ENCODE results near the gene FANCF.

Gene FANCF

DNA sequence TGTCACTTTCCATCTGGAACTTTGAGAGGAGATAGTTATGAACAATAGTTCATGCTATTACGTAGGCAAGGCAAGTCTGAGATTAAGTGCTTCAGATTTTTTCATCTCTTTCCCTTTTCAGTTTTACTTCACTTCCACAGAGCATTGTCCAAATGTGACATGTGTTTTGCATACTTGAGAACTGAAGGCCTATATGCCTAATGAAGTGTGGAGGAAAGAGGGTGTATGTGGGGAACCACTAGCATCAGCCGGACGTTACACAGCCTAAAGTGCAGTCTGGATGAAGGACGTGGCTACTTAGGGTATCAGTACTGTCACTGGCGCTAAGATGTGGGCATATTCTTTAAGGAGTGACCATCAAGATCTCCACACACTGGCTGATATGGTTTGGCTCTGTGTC is 26.2 kb downstream of the FANCF start:
- TF ChIP-seq TCF12 (IDR thresholded peaks at IDR 0.05; ENCODE audit: low read depth) (no peak), ZBTB7A (IDR thresholded peaks at IDR 0.05; ENCODE audit: low read depth) (no peak), NFIC (IDR thresholded peaks at IDR 0.05) (no peak), YY1 (IDR thresholded peaks at IDR 0.05; ENCODE audit: low read depth) (no peak), USF1 (IDR thresholded peaks at IDR 0.05) (no peak), FOXM1 (IDR thresholded peaks at IDR 0.05; ENCODE audit: borderline replicate concordance, low read depth) (no peak), RAD21 (IDR thresholded peaks at IDR 0.05; ENCODE audit: low read depth) (no peak), EP300 (IDR thresholded peaks at IDR 0.05; ENCODE audit: borderline replicate concordance) (no peak)
- TF ChIP-seq, protein P1, sequence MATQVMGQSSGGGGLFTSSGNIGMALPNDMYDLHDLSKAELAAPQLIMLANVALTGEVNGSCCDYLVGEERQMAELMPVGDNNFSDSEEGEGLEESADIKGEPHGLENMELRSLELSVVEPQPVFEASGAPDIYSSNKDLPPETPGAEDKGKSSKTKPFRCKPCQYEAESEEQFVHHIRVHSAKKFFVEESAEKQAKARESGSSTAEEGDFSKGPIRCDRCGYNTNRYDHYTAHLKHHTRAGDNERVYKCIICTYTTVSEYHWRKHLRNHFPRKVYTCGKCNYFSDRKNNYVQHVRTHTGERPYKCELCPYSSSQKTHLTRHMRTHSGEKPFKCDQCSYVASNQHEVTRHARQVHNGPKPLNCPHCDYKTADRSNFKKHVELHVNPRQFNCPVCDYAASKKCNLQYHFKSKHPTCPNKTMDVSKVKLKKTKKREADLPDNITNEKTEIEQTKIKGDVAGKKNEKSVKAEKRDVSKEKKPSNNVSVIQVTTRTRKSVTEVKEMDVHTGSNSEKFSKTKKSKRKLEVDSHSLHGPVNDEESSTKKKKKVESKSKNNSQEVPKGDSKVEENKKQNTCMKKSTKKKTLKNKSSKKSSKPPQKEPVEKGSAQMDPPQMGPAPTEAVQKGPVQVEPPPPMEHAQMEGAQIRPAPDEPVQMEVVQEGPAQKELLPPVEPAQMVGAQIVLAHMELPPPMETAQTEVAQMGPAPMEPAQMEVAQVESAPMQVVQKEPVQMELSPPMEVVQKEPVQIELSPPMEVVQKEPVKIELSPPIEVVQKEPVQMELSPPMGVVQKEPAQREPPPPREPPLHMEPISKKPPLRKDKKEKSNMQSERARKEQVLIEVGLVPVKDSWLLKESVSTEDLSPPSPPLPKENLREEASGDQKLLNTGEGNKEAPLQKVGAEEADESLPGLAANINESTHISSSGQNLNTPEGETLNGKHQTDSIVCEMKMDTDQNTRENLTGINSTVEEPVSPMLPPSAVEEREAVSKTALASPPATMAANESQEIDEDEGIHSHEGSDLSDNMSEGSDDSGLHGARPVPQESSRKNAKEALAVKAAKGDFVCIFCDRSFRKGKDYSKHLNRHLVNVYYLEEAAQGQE (IDR thresholded peaks at IDR 0.05; ENCODE audit: low read depth), result no peak

DNA sequence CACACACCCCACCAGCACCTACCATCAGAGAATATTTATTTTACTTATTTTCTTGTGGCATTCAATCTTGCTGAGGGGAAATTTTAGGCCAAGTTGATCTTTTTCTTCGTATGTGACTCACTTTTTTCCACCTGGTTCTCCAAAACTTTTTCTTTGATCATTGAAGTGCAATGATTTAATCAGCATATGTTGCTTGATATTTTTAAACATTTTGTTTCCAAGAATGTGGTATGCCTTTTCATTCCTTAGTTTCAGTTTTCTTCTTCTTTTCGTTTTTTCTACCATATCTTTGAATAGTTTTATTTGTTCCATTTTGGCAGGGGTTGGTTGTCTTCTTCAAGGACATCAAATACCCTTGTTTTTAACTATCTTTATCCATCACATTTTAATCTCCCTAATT is 28.6 kb downstream of the FANCF start:
- TF ChIP-seq, protein P2, sequence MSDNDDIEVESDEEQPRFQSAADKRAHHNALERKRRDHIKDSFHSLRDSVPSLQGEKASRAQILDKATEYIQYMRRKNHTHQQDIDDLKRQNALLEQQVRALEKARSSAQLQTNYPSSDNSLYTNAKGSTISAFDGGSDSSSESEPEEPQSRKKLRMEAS (IDR thresholded peaks at IDR 0.05), result no peak
- TF ChIP-seq CREB1 (IDR thresholded peaks at IDR 0.05; ENCODE audit: low read depth), result no peak
- TF ChIP-seq ZBTB7A (IDR thresholded peaks at IDR 0.05; ENCODE audit: low read depth), result no peak

DNA sequence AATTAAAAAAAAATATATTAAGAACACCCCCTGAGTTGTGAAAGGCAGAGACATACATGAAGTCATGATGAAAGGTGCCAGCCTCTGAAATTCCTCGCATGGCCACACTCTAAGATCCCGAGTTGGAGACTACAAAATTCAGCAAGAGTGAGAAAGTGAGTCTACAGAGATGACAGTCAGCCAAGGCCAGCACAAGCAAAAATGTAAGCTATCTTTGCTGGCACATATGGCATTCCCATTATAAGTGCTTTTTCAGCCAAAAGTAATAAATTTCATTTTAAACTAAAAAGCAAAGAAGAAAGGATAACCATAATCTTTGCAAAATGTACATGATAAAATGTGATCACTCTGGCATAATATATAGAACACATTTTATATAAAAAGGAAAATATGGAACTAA is 40.6 kb downstream of the FANCF start:
- TF ChIP-seq CEBPB (IDR thresholded peaks at IDR 0.05) (no peak), TEAD4 (IDR thresholded peaks at IDR 0.05) (no peak), CREB1 (IDR thresholded peaks at IDR 0.05; ENCODE audit: low read depth) (no peak), ZBTB7A (IDR thresholded peaks at IDR 0.05; ENCODE audit: low read depth) (no peak), FOXM1 (IDR thresholded peaks at IDR 0.05; ENCODE audit: borderline replicate concordance, low read depth) (no peak), USF1 (IDR thresholded peaks at IDR 0.05) (no peak), TAF1 (IDR thresholded peaks at IDR 0.05; ENCODE audit: low read depth) (no peak), RAD21 (IDR thresholded peaks at IDR 0.05; ENCODE audit: low read depth) (no peak), TCF12 (IDR thresholded peaks at IDR 0.05; ENCODE audit: low read depth) (no peak), EP300 (IDR thresholded peaks at IDR 0.05; ENCODE audit: borderline replicate concordance) (no peak), NFIC (IDR thresholded peaks at IDR 0.05) (no peak), EGR1 (IDR thresholded peaks at IDR 0.05) (no peak), YY1 (IDR thresholded peaks at IDR 0.05; ENCODE audit: low read depth) (no peak)
- TF ChIP-seq, protein P2 (IDR thresholded peaks at IDR 0.05), result no peak
- TF ChIP-seq, protein P1 (IDR thresholded peaks at IDR 0.05; ENCODE audit: low read depth), result no peak

DNA sequence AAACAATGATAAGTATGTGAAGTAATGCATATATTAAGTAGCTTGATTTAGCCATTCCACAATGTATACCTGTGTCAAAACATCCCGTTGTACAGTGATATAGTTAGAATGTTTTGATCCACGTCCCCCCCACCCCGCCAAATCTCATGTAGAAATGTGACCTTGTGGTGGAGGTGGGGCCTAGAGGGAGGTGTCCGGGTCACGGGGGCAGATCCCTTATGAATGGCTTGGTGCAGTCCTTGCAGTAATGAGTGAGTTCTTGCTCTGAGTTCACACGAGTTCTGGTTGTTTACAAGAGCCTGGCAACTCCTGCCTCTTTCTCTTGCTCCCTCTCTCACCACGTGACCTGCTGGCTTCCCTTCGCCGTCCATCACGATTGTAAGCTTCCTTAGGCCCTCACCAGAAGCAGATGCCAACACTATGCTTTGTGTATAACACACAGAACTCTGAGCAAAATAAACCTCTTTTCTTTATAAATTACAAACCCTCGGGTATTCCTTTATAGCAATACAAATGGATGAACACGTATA is 41.6 kb downstream of the FANCF start:
- TF ChIP-seq RAD21 (IDR thresholded peaks at IDR 0.05; ENCODE audit: low read depth) (no peak), TEAD4 (IDR thresholded peaks at IDR 0.05) (no peak), CREB1 (IDR thresholded peaks at IDR 0.05; ENCODE audit: low read depth) (no peak), EP300 (IDR thresholded peaks at IDR 0.05; ENCODE audit: borderline replicate concordance) (no peak), ZBTB7A (IDR thresholded peaks at IDR 0.05; ENCODE audit: low read depth) (no peak), USF1 (IDR thresholded peaks at IDR 0.05) (no peak), NFIC (IDR thresholded peaks at IDR 0.05) (no peak), CEBPB (IDR thresholded peaks at IDR 0.05) (no peak)
- TF ChIP-seq, protein P1 (IDR thresholded peaks at IDR 0.05; ENCODE audit: low read depth), result no peak

GRCh38 chr11:22582151-22582410 is 43.5 kb downstream of the FANCF start:
- TF ChIP-seq FOXM1 (IDR thresholded peaks at IDR 0.05; ENCODE audit: borderline replicate concordance, low read depth) (no peak), CREB1 (IDR thresholded peaks at IDR 0.05; ENCODE audit: low read depth) (no peak), TCF12 (IDR thresholded peaks at IDR 0.05; ENCODE audit: low read depth) (no peak), USF1 (IDR thresholded peaks at IDR 0.05) (no peak), ZBTB7A (IDR thresholded peaks at IDR 0.05; ENCODE audit: low read depth) (no peak), NFIC (IDR thresholded peaks at IDR 0.05) (no peak), EP300 (IDR thresholded peaks at IDR 0.05; ENCODE audit: borderline replicate concordance) (no peak), EGR1 (IDR thresholded peaks at IDR 0.05) (no peak)
- TF ChIP-seq, protein P2 (IDR thresholded peaks at IDR 0.05), result no peak
- TF ChIP-seq, protein P1 (IDR thresholded peaks at IDR 0.05; ENCODE audit: low read depth), result no peak

Measured in Ishikawa (cell line).